Uterus (tissue), 2 donors: Measurements from ENCODE around the gene C14orf180.

Experiments used
- POLR2A ChIP-seq, 2 donors: fragments of 450-650 bp; IDR thresholded peaks; one replicate each; pipeline ENCODE4 v1.6.1; 2016; ENCODE audit warnings: antibody characterized with exemption in 2 of 2, mild to moderate bottlenecking in 1 of 2, moderate library complexity in 1 of 2
- TF ChIP-seq, protein P1 (sequence below), 4 experiments: fragments of 200-600 bp in 2 of 4; fragments of 450-650 bp in 2 of 4; sonication (generic) in 2 of 4; IDR thresholded peaks; one replicate each; pipeline ENCODE4 v1.5.1; 2016 to 2019; ENCODE audit warnings: antibody characterized with exemption in 4 of 4, mild to moderate bottlenecking in 2 of 4, moderate library complexity in 1 of 4

DNA sequence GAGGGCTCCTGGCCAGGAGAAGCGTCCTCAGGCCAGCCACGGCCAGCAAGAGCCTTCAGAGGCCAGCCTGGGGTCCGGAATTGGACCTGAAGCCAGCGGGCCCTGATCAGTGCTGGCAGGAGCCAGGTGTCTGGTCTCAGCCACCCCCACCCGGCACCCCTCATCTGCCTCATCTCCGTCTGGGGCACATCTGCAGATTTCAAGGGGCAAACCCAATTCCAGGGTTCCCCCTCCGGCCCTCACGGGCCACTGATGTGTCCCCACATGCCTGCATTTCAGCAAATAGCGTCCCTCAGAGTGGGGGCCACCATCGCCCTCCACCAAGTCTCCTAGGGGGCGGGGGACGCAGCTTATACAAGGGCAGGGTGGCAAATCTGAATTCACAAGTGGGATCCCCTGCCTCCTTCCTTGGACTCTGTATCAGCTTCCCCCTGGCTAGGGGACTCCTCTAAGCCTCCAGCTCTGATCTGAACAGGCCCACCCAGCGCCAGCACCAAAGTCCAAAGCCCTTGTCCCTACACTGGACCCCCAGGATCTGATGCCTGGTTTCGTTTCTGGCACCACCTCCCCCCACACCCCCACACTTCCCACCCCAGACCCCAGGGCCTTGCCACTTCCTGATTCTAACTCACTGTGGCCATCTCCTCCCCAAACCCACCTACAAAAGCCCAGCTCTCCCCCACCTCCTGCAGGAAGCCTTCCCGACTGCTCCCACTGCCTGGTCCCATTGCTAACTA, 14.9 kb downstream of the C14orf180 start:
- TF ChIP-seq, protein P1, sequence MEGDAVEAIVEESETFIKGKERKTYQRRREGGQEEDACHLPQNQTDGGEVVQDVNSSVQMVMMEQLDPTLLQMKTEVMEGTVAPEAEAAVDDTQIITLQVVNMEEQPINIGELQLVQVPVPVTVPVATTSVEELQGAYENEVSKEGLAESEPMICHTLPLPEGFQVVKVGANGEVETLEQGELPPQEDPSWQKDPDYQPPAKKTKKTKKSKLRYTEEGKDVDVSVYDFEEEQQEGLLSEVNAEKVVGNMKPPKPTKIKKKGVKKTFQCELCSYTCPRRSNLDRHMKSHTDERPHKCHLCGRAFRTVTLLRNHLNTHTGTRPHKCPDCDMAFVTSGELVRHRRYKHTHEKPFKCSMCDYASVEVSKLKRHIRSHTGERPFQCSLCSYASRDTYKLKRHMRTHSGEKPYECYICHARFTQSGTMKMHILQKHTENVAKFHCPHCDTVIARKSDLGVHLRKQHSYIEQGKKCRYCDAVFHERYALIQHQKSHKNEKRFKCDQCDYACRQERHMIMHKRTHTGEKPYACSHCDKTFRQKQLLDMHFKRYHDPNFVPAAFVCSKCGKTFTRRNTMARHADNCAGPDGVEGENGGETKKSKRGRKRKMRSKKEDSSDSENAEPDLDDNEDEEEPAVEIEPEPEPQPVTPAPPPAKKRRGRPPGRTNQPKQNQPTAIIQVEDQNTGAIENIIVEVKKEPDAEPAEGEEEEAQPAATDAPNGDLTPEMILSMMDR (IDR thresholded peaks at IDR 0.05) = no peak
- no peak for TF ChIP-seq POLR2A (IDR thresholded peaks at IDR 0.05)
